ENCODE data around the gene PPP1R15A. TPM values are rescaled to one million over a fixed set of nuclear protein-coding genes. Genes with fewer than 3 reads are reported as not detected.
"Not testable (repeated sequence)": the region's sequence is repeated elsewhere in the genome, so short reads cannot be mapped to it uniquely, and the experiment has no call there.

Gene PPP1R15A
- total and polyA plus RNA-seq, 2 experiments from 2014 or later, result 14.0 to 15.8 TPM

- TF ChIP-seq, protein P1, sequence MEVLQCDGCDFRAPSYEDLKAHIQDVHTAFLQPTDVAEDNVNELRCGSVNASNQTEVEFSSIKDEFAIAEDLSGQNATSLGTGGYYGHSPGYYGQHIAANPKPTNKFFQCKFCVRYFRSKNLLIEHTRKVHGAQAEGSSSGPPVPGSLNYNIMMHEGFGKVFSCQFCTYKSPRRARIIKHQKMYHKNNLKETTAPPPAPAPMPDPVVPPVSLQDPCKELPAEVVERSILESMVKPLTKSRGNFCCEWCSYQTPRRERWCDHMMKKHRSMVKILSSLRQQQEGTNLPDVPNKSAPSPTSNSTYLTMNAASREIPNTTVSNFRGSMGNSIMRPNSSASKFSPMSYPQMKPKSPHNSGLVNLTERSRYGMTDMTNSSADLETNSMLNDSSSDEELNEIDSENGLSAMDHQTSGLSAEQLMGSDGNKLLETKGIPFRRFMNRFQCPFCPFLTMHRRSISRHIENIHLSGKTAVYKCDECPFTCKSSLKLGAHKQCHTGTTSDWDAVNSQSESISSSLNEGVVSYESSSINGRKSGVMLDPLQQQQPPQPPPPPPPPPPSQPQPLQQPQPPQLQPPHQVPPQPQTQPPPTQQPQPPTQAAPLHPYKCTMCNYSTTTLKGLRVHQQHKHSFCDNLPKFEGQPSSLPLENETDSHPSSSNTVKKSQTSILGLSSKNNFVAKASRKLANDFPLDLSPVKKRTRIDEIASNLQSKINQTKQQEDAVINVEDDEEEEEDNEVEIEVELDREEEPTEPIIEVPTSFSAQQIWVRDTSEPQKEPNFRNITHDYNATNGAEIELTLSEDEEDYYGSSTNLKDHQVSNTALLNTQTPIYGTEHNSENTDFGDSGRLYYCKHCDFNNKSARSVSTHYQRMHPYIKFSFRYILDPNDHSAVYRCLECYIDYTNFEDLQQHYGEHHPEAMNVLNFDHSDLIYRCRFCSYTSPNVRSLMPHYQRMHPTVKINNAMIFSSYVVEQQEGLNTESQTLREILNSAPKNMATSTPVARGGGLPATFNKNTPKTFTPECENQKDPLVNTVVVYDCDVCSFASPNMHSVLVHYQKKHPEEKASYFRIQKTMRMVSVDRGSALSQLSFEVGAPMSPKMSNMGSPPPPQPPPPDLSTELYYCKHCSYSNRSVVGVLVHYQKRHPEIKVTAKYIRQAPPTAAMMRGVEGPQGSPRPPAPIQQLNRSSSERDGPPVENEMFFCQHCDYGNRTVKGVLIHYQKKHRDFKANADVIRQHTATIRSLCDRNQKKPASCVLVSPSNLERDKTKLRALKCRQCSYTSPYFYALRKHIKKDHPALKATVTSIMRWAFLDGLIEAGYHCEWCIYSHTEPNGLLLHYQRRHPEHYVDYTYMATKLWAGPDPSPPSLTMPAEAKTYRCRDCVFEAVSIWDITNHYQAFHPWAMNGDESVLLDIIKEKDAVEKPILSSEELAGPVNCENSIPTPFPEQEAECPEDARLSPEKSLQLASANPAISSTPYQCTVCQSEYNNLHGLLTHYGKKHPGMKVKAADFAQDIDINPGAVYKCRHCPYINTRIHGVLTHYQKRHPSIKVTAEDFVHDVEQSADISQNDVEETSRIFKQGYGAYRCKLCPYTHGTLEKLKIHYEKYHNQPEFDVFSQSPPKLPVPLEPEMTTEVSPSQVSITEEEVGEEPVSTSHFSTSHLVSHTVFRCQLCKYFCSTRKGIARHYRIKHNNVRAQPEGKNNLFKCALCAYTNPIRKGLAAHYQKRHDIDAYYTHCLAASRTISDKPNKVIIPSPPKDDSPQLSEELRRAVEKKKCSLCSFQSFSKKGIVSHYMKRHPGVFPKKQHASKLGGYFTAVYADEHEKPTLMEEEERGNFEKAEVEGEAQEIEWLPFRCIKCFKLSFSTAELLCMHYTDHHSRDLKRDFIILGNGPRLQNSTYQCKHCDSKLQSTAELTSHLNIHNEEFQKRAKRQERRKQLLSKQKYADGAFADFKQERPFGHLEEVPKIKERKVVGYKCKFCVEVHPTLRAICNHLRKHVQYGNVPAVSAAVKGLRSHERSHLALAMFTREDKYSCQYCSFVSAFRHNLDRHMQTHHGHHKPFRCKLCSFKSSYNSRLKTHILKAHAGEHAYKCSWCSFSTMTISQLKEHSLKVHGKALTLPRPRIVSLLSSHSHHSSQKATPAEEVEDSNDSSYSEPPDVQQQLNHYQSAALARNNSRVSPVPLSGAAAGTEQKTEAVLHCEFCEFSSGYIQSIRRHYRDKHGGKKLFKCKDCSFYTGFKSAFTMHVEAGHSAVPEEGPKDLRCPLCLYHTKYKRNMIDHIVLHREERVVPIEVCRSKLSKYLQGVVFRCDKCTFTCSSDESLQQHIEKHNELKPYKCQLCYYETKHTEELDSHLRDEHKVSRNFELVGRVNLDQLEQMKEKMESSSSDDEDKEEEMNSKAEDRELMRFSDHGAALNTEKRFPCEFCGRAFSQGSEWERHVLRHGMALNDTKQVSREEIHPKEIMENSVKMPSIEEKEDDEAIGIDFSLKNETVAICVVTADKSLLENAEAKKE (CRISPR knock-in tag; IDR thresholded peaks at IDR 0.05), result no peak
- TF ChIP-seq CREB1 (CRISPR knock-in tag; IDR thresholded peaks at IDR 0.05; ENCODE audit: low read depth) (no peak), STAT1 (IDR thresholded peaks at IDR 0.05; ENCODE audit: unreplicated experiment) (no peak), JUNB (IDR thresholded peaks at IDR 0.05; ENCODE audit: unreplicated experiment) (no peak), CTCF (conservative IDR thresholded peaks at IDR 0.05; ENCODE audit: low read depth in 2 of 2) (no peak), ZNF114 (CRISPR knock-in tag; IDR thresholded peaks at IDR 0.05) (no peak), POLR2AphosphoS5 (IDR thresholded peaks at IDR 0.05; ENCODE audit: low read depth) (no peak), EZH2phosphoT487 (IDR thresholded peaks at IDR 0.05; ENCODE audit: unreplicated experiment) (no peak)
- TF ChIP-seq, protein P2, sequence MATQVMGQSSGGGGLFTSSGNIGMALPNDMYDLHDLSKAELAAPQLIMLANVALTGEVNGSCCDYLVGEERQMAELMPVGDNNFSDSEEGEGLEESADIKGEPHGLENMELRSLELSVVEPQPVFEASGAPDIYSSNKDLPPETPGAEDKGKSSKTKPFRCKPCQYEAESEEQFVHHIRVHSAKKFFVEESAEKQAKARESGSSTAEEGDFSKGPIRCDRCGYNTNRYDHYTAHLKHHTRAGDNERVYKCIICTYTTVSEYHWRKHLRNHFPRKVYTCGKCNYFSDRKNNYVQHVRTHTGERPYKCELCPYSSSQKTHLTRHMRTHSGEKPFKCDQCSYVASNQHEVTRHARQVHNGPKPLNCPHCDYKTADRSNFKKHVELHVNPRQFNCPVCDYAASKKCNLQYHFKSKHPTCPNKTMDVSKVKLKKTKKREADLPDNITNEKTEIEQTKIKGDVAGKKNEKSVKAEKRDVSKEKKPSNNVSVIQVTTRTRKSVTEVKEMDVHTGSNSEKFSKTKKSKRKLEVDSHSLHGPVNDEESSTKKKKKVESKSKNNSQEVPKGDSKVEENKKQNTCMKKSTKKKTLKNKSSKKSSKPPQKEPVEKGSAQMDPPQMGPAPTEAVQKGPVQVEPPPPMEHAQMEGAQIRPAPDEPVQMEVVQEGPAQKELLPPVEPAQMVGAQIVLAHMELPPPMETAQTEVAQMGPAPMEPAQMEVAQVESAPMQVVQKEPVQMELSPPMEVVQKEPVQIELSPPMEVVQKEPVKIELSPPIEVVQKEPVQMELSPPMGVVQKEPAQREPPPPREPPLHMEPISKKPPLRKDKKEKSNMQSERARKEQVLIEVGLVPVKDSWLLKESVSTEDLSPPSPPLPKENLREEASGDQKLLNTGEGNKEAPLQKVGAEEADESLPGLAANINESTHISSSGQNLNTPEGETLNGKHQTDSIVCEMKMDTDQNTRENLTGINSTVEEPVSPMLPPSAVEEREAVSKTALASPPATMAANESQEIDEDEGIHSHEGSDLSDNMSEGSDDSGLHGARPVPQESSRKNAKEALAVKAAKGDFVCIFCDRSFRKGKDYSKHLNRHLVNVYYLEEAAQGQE (IDR thresholded peaks at IDR 0.05; ENCODE audit: unreplicated experiment), result no peak
Measured at GRCh38 chr19:48874303-48875135, 2.3 kb downstream of the PPP1R15A start (continued).

DNA sequence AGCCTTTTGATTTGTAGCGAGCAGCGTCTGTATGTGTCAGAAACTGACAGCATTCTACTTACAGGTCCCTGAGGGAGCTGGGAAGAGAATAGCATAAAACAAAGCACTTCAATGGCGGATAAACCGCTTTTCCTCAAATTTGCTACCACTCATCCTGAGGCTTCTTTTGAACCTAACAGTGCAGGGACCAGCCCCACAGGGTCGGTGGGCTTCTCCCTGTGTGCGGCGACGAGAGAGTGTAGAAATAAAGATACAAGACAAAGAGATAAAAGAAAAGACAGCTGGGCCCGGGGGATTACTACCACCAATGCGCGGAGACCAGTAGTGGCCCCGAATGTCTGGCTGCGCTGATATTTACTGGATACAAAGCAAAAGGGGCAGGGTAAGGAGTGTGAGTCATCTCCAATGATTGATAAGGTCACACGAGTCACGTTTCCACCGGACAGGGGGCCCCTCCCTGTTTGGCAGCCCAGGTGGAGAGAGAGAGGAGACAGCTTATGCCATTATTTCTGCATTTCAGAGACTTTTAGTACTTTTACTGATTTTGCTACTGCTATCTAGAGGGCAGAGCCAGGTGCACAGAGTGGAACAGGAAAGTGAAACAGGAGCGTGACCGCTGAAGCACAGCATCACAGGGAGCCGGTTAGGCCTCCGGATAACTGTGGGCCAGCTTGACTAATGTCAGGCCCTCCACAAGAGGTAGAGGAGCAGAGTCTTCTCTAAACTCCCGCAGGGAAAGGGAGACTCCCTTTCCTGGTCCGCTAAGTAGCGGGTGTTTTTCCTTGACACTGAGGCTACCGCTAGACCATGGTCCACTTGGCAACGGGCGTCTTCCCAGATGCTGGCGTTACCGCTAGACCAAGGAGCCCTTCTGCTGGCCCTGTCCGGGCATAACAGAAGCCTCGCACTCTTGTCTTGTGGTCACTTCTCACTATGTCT is 4.1 kb downstream of the PPP1R15A start:
- ATAC-seq; DNase-seq (ENCODE audit: low spot score); H3K4me2 ChIP-seq; H2AFZ ChIP-seq; H3K4me3 ChIP-seq; H3K27ac Mint-ChIP-seq; H3K9me2 ChIP-seq (ENCODE audit: insufficient read depth); H3K27ac ChIP-seq (ENCODE audit: low read depth); H3K9me3 Mint-ChIP-seq; H3F3A ChIP-seq (replicated peaks; ENCODE audit: low read depth); H3K4me3 Mint-ChIP-seq; H3K27me3 ChIP-seq (ENCODE audit: insufficient read depth); H3K27me3 Mint-ChIP-seq (ENCODE audit: insufficient read depth, low read depth, poor library complexity): not testable (repeated sequence)
- H4K20me1 ChIP-seq (replicated peaks; ENCODE audit: insufficient read depth), result peaks cover 17% of the 10 kb centered on the region
- peaks cover 11% of the 10 kb centered on the region for H3K4me1 ChIP-seq (ENCODE audit: insufficient read depth)
- peaks cover 21% of the 10 kb centered on the region for H3K4me1 Mint-ChIP-seq
- peaks cover 12% of the 10 kb centered on the region for H3K36me3 ChIP-seq (ENCODE audit: insufficient read depth)
- peaks cover 45% of the 10 kb centered on the region for H3K36me3 Mint-ChIP-seq (ENCODE audit: low read depth)
- peaks cover 21% of the 10 kb centered on the region for H3K79me2 ChIP-seq (replicated peaks; ENCODE audit: insufficient read depth)
